HG02884 (cell line): ENCODE data around the gene PSEN1.

Experiments
- ATAC-seq: cut with Tn5 transposase; IDR thresholded peaks from one replicate; pipeline ENCODE4 v1.9.1; 2021; ENCODE audit warnings: mild to moderate bottlenecking, moderate library complexity; ENCODE audit not compliant: unreplicated experiment

The PSEN1 gene

DNA sequence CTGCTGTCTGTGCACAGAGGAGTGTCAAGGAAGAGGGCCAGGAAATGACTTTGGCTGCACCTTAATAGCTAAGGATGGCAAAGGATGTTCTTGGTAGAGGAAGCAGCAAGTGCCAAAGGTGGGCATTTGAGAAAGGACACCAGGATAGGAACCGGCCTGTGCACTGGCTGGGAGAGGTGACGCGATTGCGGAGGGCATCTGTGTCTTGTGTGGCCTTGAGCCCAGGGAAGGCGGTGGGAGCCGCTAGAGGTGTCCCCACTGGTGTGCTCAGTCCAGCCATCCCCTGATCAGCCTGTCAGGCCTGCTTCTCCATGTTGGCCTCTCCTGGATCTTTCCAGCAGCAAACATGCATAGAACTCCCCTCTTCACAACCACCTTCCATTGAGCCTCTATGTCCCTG lies 131.2 kb downstream of the PSEN1 start:
- no peak for ATAC-seq

DNA sequence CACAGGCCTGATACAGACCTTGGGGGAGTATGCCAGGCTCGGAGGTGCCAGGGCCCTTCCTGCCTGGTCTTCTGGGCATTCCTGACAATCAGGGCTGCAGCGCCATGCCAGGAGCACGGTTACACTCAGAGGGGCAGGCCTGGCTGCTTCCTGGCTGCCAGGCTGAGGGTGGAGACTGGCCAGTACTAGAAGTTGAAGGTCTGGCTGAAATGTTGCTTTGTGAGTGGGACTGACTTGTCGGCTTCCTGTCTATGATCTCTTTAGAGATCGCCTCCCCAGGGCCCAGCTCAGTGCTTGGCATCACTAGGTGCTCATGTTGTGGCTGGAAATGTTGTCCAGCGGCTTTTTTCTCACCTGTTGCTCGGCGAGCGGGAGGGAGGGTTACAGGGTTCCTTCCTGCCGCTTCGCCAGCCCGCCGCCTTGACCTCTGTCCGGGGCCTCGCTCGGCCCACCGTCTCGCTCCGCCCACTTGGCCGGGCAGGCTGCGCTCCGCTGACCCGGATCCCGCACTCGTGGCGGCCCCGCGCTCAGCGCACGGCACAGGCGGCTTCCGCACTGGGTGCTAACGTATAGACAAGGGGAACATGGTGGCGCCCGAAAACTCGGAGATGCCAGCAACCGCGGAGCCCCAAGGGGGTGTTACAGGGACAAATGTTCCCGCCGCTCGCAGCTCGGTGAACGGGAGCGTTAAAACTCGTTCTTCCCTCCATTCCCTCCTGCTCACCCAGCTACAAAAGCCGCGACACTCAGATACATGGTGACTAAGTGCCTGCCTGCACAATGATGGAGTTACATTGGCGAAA lies 133.6 kb downstream of the PSEN1 start:
- no peak for ATAC-seq

GRCh38 chr14:73272393-73272792 lies 136.1 kb downstream of the PSEN1 start:
- no peak for ATAC-seq
